IMR-90 (cell line): ENCODE results near the gene ATG7. TPM values are rescaled to one million over a fixed set of nuclear protein-coding genes. Genes with fewer than 3 reads are reported as not detected.

Source experiments
- ATAC-seq: fragments of 200-7000 bp; cut with Tn5 transposase; 2 replicates; pipeline ENCODE4 v1.9.1; 2020; ENCODE audit warnings: low read depth, mild to moderate bottlenecking, moderate library complexity
- BruUV-seq: library from RNA; stranded (reverse); fragments of 400-500 nt; replicated peaks from 2 replicates; lab custom pipeline; 2021; lab: Mats Ljungman, UMichigan
- CTCF ChIA-PET: fragments of 300-600 bp; formaldehyde crosslinking; extraction: SDS; loops from one replicate; lab custom pipeline; 2021; ENCODE audit warnings: antibody characterized with exemption; lab: Yijun Ruan, JAX
- POLR2A ChIA-PET: fragments of 300-600 bp; sonication (Branson Sonifier 250); formaldehyde crosslinking; loops from one replicate; lab custom pipeline; 2022; ENCODE audit warnings: antibody characterized with exemption; ENCODE audit not compliant: unreplicated experiment; lab: Charles Lee
- DNase-seq: peaks from one replicate; pipeline ENCODE4 v3.0.0; 2013
- H2AFZ ChIP-seq: replicated peaks from 2 replicates; pipeline ENCODE3; 2013; ENCODE audit warnings: low read length, mild to moderate bottlenecking; ENCODE audit not compliant: poor library complexity
- H2AK5ac ChIP-seq: 2 replicates; pipeline ENCODE4 v1.6.1; 2013; ENCODE audit warnings: low read depth, low read length, inconsistent platforms
- H2AK9ac ChIP-seq: replicated peaks from 2 replicates; pipeline ENCODE3; 2013; ENCODE audit warnings: mild to moderate bottlenecking, low read depth, low read length, moderate library complexity; ENCODE audit not compliant: poor library complexity
- H2BK120ac ChIP-seq: 2 replicates; pipeline ENCODE4 v1.6.1; 2013; ENCODE audit warnings: low read depth, low read length, inconsistent platforms
- H2BK15ac ChIP-seq: 3 replicates; pipeline ENCODE4 v1.6.1; 2013; ENCODE audit warnings: low read depth, low read length, inconsistent platforms
- H2BK20ac ChIP-seq: 2 replicates; pipeline ENCODE4 v1.6.1; 2013; ENCODE audit warnings: low read depth, mild to moderate bottlenecking, inconsistent platforms, low read length, moderate library complexity
- H2BK5ac ChIP-seq: 2 replicates; pipeline ENCODE4 v1.6.1; 2013; ENCODE audit warnings: mild to moderate bottlenecking, low read depth, low read length, inconsistent platforms; ENCODE audit not compliant: poor library complexity, severe bottlenecking
- H3K14ac ChIP-seq: replicated peaks from 2 replicates; pipeline ENCODE4 v1.6.1; 2013; ENCODE audit warnings: low read depth, low read length, inconsistent platforms
- H3K18ac ChIP-seq: 2 replicates; pipeline ENCODE4 v1.6.1; 2013; ENCODE audit warnings: low read depth, low read length, control low read depth
- H3K23ac ChIP-seq: 2 replicates; pipeline ENCODE4 v1.6.1; 2013; ENCODE audit warnings: low read depth, low read length, inconsistent platforms
- H3K27ac ChIP-seq: 2 replicates; pipeline ENCODE4 v1.5.1; 2013; ENCODE audit warnings: mild to moderate bottlenecking, control low read depth, low read length; ENCODE audit not compliant: insufficient read depth
- H3K27me3 ChIP-seq: 2 replicates; pipeline ENCODE4 v1.6.1; 2013; ENCODE audit warnings: low read length; ENCODE audit not compliant: control insufficient read depth, insufficient read depth
- H3K36me3 ChIP-seq: 2 replicates; pipeline ENCODE4 v1.6.1; 2013; ENCODE audit warnings: low read length, mixed read lengths; ENCODE audit not compliant: control insufficient read depth, insufficient read depth
- H3K4ac ChIP-seq: 2 replicates; pipeline ENCODE4 v1.6.1; 2013; ENCODE audit warnings: low read depth, low read length, inconsistent platforms
- H3K4me1 ChIP-seq: 2 replicates; pipeline ENCODE4 v1.6.1; 2013; ENCODE audit warnings: low read length, mixed read lengths; ENCODE audit not compliant: control insufficient read depth, insufficient read depth
- H3K4me2 ChIP-seq: 2 replicates; pipeline ENCODE4 v1.6.1; 2013; ENCODE audit warnings: low read depth, mild to moderate bottlenecking, control low read depth, low read length, moderate library complexity
- H3K4me3 ChIP-seq: 2 replicates; pipeline ENCODE4 v1.5.1; 2013; ENCODE audit warnings: low read depth, mild to moderate bottlenecking, control low read depth, low read length, moderate library complexity; ENCODE audit not compliant: insufficient read depth
- H3K56ac ChIP-seq: 2 replicates; pipeline ENCODE4 v1.6.1; 2013; ENCODE audit warnings: low read length, inconsistent platforms; ENCODE audit not compliant: insufficient read depth; ENCODE audit errors: extremely low read depth
- H3K79me1 ChIP-seq, 2 experiments: 2 replicates each; pipeline ENCODE4 v1.6.1; 2013; ENCODE audit warnings: low read length in 2 of 2, inconsistent platforms in 1 of 2, low read depth in 1 of 2
- H3K9ac ChIP-seq: 2 replicates; pipeline ENCODE4 v1.6.1; 2013; ENCODE audit warnings: low read depth, low read length, control low read depth
- H3K9me1 ChIP-seq: 2 replicates; pipeline ENCODE4 v1.6.1; 2013; ENCODE audit warnings: low read length, inconsistent platforms; ENCODE audit not compliant: insufficient read depth
- H3K9me3 ChIP-seq: 2 replicates; pipeline ENCODE4 v1.6.1; 2013; ENCODE audit warnings: low read length; ENCODE audit not compliant: control insufficient read depth, insufficient read depth
- H4K20me1 ChIP-seq: 2 replicates; pipeline ENCODE4 v1.6.1; 2013; ENCODE audit warnings: low read length, inconsistent platforms; ENCODE audit not compliant: insufficient read depth
- H4K5ac ChIP-seq: 2 replicates; pipeline ENCODE4 v1.6.1; 2013; ENCODE audit warnings: mild to moderate bottlenecking, low read depth, low read length, control low read depth
- H4K8ac ChIP-seq, 2 experiments: 2 replicates each; pipeline ENCODE4 v1.6.1; 2013; ENCODE audit warnings: low read depth in 2 of 2, low read length in 2 of 2, control low read depth in 1 of 2, inconsistent platforms in 1 of 2
- H4K91ac ChIP-seq: 2 replicates; pipeline ENCODE4 v1.6.1; 2013; ENCODE audit warnings: low read depth, low read length, inconsistent platforms; ENCODE audit not compliant: insufficient read depth
- BHLHE40 ChIP-seq: fragments of 150-350 bp; IDR thresholded peaks from 2 replicates; pipeline ENCODE4 v1.6.1; 2016; ENCODE audit warnings: mild to moderate bottlenecking, low read depth, low read length
- CEBPB ChIP-seq: IDR thresholded peaks from 2 replicates; pipeline ENCODE4 v1.6.1; 2012; ENCODE audit warnings: low read depth, low read length, improper control_type of control experiment
- CHD1 ChIP-seq: IDR thresholded peaks from 2 replicates; pipeline ENCODE4 v1.6.1; 2012; ENCODE audit warnings: low read depth, low read length, improper control_type of control experiment
- FOS ChIP-seq: fragments of 150-350 bp; IDR thresholded peaks from 2 replicates; pipeline ENCODE4 v1.6.1; 2016; ENCODE audit warnings: low read depth, low read length
- MAFK ChIP-seq: IDR thresholded peaks from 2 replicates; pipeline ENCODE4 v1.6.1; 2012; ENCODE audit warnings: low read depth, low read length, improper control_type of control experiment
- MAZ ChIP-seq: IDR thresholded peaks from 2 replicates; pipeline ENCODE4 v1.6.1; 2012; ENCODE audit warnings: low read depth, mild to moderate bottlenecking, low read length, improper control_type of control experiment, moderate library complexity, borderline replicate concordance
- MXI1 ChIP-seq: IDR thresholded peaks from 2 replicates; pipeline ENCODE4 v1.6.1; 2012; ENCODE audit warnings: low read depth, mild to moderate bottlenecking, low read length, moderate library complexity, borderline replicate concordance
- NFE2L2 ChIP-seq: fragments of 150-350 bp; IDR thresholded peaks from 2 replicates; pipeline ENCODE4 v1.6.1; 2016; ENCODE audit warnings: low read depth, mild to moderate bottlenecking, low read length
- POLR2A ChIP-seq: IDR thresholded peaks from 2 replicates; pipeline ENCODE4 v1.6.1; 2012; ENCODE audit warnings: mild to moderate bottlenecking, low read depth, low read length
- RCOR1 ChIP-seq: IDR thresholded peaks from 2 replicates; pipeline ENCODE4 v1.6.1; 2012; ENCODE audit warnings: mild to moderate bottlenecking, low read length, improper control_type of control experiment; ENCODE audit not compliant: insufficient replicate concordance
- RFX5 ChIP-seq: IDR thresholded peaks from 2 replicates; pipeline ENCODE4 v1.8.0; 2012; ENCODE audit warnings: low read depth, mild to moderate bottlenecking, low read length, moderate library complexity
- SMC3 ChIP-seq: fragments of 150-350 bp; IDR thresholded peaks from 2 replicates; pipeline ENCODE4 v1.6.1; 2016; ENCODE audit warnings: low read depth, mild to moderate bottlenecking, antibody characterized with exemption, low read length, moderate library complexity
- WGBS, 2 experiments: methylation state at CpG; one replicate each; pipeline versions ENCODE4 v1.1.5 to v1.1.7; 2013; ENCODE audit warnings: missing lambda C conversion rate in 2 of 2; ENCODE audit not compliant: insufficient read length in 1 of 2; ENCODE audit errors: extremely low coverage in 2 of 2; 5-methylcytosine and 5-hydroxymethylcytosine counted together
- dilution Hi-C: fragments of 300-500 bp; cut with HindIII; formaldehyde crosslinking; loops from one replicate; pipeline ENCODE4 v1.14.3; 2018; ENCODE audit warnings: low sequenced_read_pairs; ENCODE audit not compliant: unreplicated experiment
- in situ Hi-C: fragments of 300-500 bp; cut with MboI; formaldehyde crosslinking; loops from 3 replicates; pipeline ENCODE4 v1.14.3; 2019; ENCODE audit warnings: low sequenced_read_pairs, inconsistent platforms, mixed read lengths
- intact Hi-C: fragments of 100-400 bp; cut with micrococcal nuclease; formaldehyde crosslinking; loops from 2 replicates; pipeline ENCODE4 v1.10.0; 2022
- polyA plus RNA-seq, 3 experiments: library from polyadenylated mRNA; depleted of rRNA; stranded (reverse); fragments of >200 nt; gene quantifications; 2 replicates each; pipeline ENCODE4 v1.2.3, GENCODE V29; 2012; ENCODE audit warnings: low replicate concordance in 1 of 3
- total RNA-seq: library from RNA; depleted of rRNA; stranded (reverse); fragments of >200 nt; gene quantifications from 2 replicates; pipeline ENCODE4 v1.2.3, GENCODE V29; 2012
- TF ChIP-seq, protein P1 (sequence below): fragments of 150-350 bp; IDR thresholded peaks from 2 replicates; pipeline ENCODE4 v1.6.1; 2016; ENCODE audit warnings: low read depth, mild to moderate bottlenecking, low read length, moderate library complexity, borderline replicate concordance
- TF ChIP-seq, protein P2 (sequence below): conservative IDR thresholded peaks from 2 replicates; pipeline ENCODE4 v1.5.1; 2012; ENCODE audit warnings: mild to moderate bottlenecking, low read depth, low read length, improper control_type of control experiment
- TF ChIP-seq, protein P3 (sequence below): fragments of 150-350 bp; IDR thresholded peaks from 2 replicates; pipeline ENCODE4 v1.6.1; 2017; ENCODE audit warnings: mild to moderate bottlenecking, antibody characterized with exemption, low read length, low read depth

Gene ATG7
- total and polyA plus RNA-seq, 2 of the 4 experiments (the other 2 are of a cell fraction): 15.6 to 51.4 TPM

DNA sequence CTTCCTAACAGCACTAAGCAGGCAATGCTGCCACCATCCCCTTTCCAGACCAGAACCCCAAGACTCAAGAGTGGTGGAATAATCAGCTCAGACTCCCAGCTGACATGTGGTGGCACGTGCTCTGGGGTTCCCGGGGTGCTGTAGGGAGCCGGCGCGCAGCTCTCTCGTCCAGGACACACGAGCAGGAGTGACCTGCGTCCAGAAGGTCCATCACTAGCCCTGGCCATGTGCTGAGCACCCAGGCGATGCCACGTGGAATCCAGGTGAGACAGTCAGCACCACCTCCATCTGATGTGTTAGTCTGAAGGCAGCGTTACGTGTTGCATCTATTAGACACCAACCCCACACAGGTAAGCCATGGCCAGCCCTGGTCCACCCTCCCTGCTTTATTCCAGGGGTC, 293.3 kb downstream of the ATG7 start:
- Histone ChIP-seq H3K23ac (no peak overlapping the region), H2BK20ac (no peak overlapping the region), H4K91ac (no peak overlapping the region), H3K9me1 (peaks cover 40% of the 10 kb centered on the region), H4K5ac (no peak overlapping the region), H3K14ac (no peak overlapping the region), H4K8ac (no peak overlapping the region), H2AFZ (no peak overlapping the region), H3K9me3 (no peaks in the 10 kb centered on the region), H3K79me1 (peaks cover 32 to 95% of the 10 kb centered on the region in 2 experiments), H2AK9ac (no peak overlapping the region), H4K20me1 (peaks cover 41% of the 10 kb centered on the region), H2AK5ac (peak overlapping the region; percentile 37), H3K4ac (peak overlapping the region; percentile 4; the same call in 1 of the 2 replicates), H3K27me3 (no peaks in the 10 kb centered on the region), H3K18ac (no peak overlapping the region), H3K4me1 (peaks cover 32% of the 10 kb centered on the region), H2BK120ac (no peak overlapping the region), H3K4me2 (no peak overlapping the region), H2BK5ac (no peak overlapping the region), H2BK15ac (no peak overlapping the region), H3K56ac (no peak overlapping the region), H3K27ac (no peak overlapping the region), H3K4me3 (no peak overlapping the region), H3K9ac (no peak overlapping the region), H3K36me3 (peaks cover 56% of the 10 kb centered on the region)
- dilution Hi-C loops (no loop called here), in situ Hi-C loops (loop anchor here (10.0 kb wide), 1 partner anchor 79 kb away; the partner anchor contains the start of gene VGLL4), intact Hi-C loops (no loop called here)
- no peak for DNase-seq
- ATAC-seq: no peak
- ChIA-PET POLR2A (no interaction called here), CTCF (no interaction called here)
- no peak for TF ChIP-seq RFX5
- TF ChIP-seq, protein P1, sequence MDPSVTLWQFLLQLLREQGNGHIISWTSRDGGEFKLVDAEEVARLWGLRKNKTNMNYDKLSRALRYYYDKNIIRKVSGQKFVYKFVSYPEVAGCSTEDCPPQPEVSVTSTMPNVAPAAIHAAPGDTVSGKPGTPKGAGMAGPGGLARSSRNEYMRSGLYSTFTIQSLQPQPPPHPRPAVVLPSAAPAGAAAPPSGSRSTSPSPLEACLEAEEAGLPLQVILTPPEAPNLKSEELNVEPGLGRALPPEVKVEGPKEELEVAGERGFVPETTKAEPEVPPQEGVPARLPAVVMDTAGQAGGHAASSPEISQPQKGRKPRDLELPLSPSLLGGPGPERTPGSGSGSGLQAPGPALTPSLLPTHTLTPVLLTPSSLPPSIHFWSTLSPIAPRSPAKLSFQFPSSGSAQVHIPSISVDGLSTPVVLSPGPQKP: no peak
- no peak for TF ChIP-seq FOS
- TF ChIP-seq RCOR1: no peak
- no peak for TF ChIP-seq CHD1
- TF ChIP-seq MAZ: no peak
- no peak for TF ChIP-seq POLR2A
- TF ChIP-seq MXI1: no peak
- no peak for TF ChIP-seq SMC3
- TF ChIP-seq MAFK: no peak
- no peak for TF ChIP-seq NFE2L2
- TF ChIP-seq, protein P2, sequence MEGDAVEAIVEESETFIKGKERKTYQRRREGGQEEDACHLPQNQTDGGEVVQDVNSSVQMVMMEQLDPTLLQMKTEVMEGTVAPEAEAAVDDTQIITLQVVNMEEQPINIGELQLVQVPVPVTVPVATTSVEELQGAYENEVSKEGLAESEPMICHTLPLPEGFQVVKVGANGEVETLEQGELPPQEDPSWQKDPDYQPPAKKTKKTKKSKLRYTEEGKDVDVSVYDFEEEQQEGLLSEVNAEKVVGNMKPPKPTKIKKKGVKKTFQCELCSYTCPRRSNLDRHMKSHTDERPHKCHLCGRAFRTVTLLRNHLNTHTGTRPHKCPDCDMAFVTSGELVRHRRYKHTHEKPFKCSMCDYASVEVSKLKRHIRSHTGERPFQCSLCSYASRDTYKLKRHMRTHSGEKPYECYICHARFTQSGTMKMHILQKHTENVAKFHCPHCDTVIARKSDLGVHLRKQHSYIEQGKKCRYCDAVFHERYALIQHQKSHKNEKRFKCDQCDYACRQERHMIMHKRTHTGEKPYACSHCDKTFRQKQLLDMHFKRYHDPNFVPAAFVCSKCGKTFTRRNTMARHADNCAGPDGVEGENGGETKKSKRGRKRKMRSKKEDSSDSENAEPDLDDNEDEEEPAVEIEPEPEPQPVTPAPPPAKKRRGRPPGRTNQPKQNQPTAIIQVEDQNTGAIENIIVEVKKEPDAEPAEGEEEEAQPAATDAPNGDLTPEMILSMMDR: no peak
- no peak for TF ChIP-seq BHLHE40
- TF ChIP-seq, protein P3, sequence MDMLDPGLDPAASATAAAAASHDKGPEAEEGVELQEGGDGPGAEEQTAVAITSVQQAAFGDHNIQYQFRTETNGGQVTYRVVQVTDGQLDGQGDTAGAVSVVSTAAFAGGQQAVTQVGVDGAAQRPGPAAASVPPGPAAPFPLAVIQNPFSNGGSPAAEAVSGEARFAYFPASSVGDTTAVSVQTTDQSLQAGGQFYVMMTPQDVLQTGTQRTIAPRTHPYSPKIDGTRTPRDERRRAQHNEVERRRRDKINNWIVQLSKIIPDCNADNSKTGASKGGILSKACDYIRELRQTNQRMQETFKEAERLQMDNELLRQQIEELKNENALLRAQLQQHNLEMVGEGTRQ: no peak
- TF ChIP-seq CEBPB: no peak
- WGBS, 2 experiments: 94% methylated on average over 7 of the region's 12 CpGs; no CpG with 5 or more reads in 1 of the 2 experiments
- no TSS peak for BruUV-seq
